OCI-LY3 (cell line): ENCODE data around the gene COA8.

Source experiments
- CTCF ChIP-seq: fragments of 200-600, 300-600 bp; sonication (generic); IDR thresholded peaks from 2 replicates; pipeline ENCODE4 v1.5.1; 2014; ENCODE audit warnings: antibody characterized with exemption, low read length, low read depth
- EZH2phosphoT487 ChIP-seq: fragments of 200-600 bp; shearing (Covaris generic); IDR thresholded peaks from 2 replicates; pipeline ENCODE4 v1.6.1; 2018; ENCODE audit warnings: antibody characterized with exemption, mixed run types, low read depth

GRCh38 chr14:103594265-103594664, 31.5 kb downstream of the COA8 start:
- TF ChIP-seq CTCF = no peak
- no peak for TF ChIP-seq EZH2phosphoT487
